Astrocyte of the spinal cord (primary cell): ENCODE measurements around the gene ARMH3.

ENCODE experiments used
- DNase-seq: peaks from one replicate; pipeline ENCODE4 v3.0.0; 2011; ENCODE audit warnings: low read depth, low spot score
- H3K4me3 ChIP-seq: 2 replicates; pipeline ENCODE4 v1.5.1; 2011; ENCODE audit warnings: low read depth, mild to moderate bottlenecking, low read length, moderate library complexity
- CTCF ChIP-seq: IDR thresholded peaks from 2 replicates; pipeline ENCODE4 v1.5.1; 2012; ENCODE audit warnings: low read depth, mild to moderate bottlenecking, low read length, inconsistent platforms
- in situ Hi-C: cut with HindIII; loops from 2 replicates; pipeline ENCODE4 v1.10.0; 2017; ENCODE audit warnings: low sequenced_read_pairs

Gene ARMH3

GRCh38 chr10:102086196-102086595 is 30.2 kb upstream of the ARMH3 start:
- TF ChIP-seq CTCF = no peak
- no peak for DNase-seq
- H3K4me3 ChIP-seq = no peak overlapping the region
- in situ Hi-C loops = no loop called here

GRCh38 chr10:102085336-102085735 is 29.4 kb upstream of the ARMH3 start:
- in situ Hi-C loops = no loop called here
- no peak overlapping the region for H3K4me3 ChIP-seq
- TF ChIP-seq CTCF = no peak
- no peak for DNase-seq

- TF ChIP-seq CTCF = no peak
- H3K4me3 ChIP-seq = no peak overlapping the region
- DNase-seq = no peak
- in situ Hi-C loops = no loop called here
Measured at GRCh38 chr10:102083541-102083940, 27.6 kb upstream of the ARMH3 start.

- in situ Hi-C loops = no loop called here
- no peak overlapping the region for H3K4me3 ChIP-seq
- TF ChIP-seq CTCF = peak; percentile 97
- DNase-seq = peak; percentile 74
Measured at GRCh38 chr10:102072673-102073527, 16.9 kb upstream of the ARMH3 start.

- no peak for DNase-seq
- H3K4me3 ChIP-seq = no peak overlapping the region
- TF ChIP-seq CTCF = no peak
- in situ Hi-C loops = no loop called here
Measured at GRCh38 chr10:102069071-102069470, 13.1 kb upstream of the ARMH3 start.

- in situ Hi-C loops = no loop called here
- no peak for DNase-seq
- TF ChIP-seq CTCF = no peak
- no peak overlapping the region for H3K4me3 ChIP-seq
Measured at GRCh38 chr10:102068216-102068615, 12.2 kb upstream of the ARMH3 start.
